ENCODE measurements around the gene HCN2.

DNA sequence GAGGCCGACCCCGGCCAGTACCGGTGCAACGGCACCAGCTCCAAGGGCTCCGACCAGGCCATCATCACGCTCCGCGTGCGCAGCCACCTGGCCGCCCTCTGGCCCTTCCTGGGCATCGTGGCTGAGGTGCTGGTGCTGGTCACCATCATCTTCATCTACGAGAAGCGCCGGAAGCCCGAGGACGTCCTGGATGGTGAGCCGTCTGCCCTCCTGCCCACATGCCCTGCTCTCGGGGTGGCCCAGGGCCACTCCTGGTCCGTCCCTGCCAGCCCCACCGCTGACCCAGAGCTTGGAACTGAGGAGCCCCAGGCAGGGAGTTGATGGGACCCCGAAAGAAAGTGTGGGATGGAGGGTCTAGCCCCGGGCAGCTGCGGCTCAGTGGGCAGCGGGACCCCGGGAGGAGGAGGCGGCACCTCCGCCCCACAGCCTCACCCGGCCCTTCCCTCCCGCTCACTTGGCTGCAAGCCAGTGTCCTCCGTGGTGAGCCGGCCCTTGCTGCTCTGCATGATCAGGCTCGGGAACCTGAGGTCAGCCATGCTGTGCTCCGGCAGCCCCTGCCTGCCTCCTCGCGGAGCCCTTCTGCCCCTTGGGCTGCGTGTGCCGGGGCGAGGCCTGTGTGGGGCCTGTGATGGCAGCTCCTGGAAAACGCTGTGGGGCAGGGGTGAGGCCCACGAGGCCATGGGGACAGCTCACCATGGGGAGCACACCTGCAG is 8.1 kb upstream of the HCN2 start:
- no peak for TF ChIP-seq POLR2A (IDR thresholded peaks at IDR 0.05; ENCODE audit: low read length)
- TF ChIP-seq GATA1 (IDR thresholded peaks at IDR 0.05; ENCODE audit: low read depth, low read length), result no peak
